Measurements from ENCODE around the gene SLC25A41.
"Not testable (repeated sequence)": the region's sequence is repeated elsewhere in the genome, so short reads cannot be mapped to it uniquely, and the experiment has no call there.

The SLC25A41 gene

GRCh38 chr19:6459262-6460098, 25.9 kb upstream of the SLC25A41 start, which contains the start of gene SLC25A23:
Gene SLC25A23 (minus strand): TSS chr19:6459792. CDS start chr19:6459628, 164 bp downstream.
- DNase-seq = peak; percentile 38

DNA sequence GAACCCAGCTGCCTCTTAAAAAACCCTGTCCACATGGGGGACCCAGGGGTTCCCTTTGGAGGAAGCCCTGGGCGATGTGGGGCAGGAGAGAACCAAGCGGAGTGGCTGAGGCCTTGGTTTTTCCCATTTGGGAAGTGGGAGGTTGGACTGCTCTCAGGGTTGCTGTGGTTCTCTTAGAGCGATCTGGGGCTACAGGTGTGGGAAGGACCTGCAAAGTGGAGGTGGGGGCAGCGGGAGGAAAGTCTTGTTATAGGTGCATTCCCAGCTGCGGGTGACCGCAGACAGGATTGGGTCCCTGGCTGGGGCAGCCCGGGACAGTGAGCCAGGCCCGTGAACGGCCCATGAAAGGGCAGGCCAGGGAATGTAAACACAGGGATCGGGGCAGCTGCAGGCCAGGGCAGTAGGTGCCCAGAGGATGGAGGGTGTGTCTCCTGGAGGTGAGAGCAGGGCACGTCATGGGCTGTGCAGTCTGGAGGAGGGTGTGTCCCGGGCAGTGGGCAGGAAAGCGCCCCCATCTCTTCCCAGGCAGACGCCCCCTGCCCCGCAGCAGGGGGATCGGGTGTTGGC, 25.2 kb upstream of the SLC25A41 start:
- DNase-seq = no peak

DNA sequence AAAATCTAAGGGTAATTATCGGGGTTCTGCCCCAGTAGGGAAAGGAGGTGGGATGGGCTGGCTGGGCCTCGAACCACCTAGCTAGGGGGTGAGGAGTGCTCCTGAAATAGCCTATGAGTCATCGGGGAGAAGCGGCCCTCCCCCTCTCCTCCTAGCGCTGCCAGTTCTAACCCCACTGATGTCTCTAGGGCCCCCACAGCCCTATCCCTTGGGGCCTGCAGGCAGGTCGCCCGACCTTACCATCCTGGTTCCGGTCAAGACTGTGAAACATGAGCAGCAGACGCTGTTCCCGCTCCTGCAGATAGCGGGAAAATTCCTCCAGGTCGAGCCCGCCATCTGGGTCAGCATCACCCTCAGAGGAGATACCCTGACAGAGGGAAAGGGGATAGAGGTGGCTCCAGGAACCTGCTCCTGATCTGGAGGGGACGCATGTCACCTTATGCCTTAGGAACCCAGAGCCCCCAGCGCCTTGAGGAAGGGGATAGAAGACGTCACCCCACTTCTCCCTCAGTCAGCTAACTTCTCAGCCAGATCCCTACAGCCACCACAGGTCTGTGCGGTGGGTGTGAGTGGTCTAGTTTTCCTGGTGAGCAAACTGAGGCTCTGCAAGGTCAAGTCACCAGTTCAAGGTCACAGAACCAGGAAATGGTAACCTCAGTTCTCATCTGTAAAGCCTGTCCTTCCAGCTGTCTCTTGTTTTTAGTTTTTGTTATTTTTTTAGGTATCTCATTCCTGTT, 24.6 kb upstream of the SLC25A41 start:
- no peak for DNase-seq

- DNase-seq = no peak
Measured at GRCh38 chr19:6455924-6456323, 22.4 kb upstream of the SLC25A41 start.

GRCh38 chr19:6453951-6454565, 20.5 kb upstream of the SLC25A41 start:
- no peak for DNase-seq

- no peak for DNase-seq
Measured at GRCh38 chr19:6452899-6453298, 19.3 kb upstream of the SLC25A41 start.

GRCh38 chr19:6452223-6452614, 18.7 kb upstream of the SLC25A41 start:
- no peak for DNase-seq

GRCh38 chr19:6451583-6452222, 18.1 kb upstream of the SLC25A41 start:
- no peak for DNase-seq

DNA sequence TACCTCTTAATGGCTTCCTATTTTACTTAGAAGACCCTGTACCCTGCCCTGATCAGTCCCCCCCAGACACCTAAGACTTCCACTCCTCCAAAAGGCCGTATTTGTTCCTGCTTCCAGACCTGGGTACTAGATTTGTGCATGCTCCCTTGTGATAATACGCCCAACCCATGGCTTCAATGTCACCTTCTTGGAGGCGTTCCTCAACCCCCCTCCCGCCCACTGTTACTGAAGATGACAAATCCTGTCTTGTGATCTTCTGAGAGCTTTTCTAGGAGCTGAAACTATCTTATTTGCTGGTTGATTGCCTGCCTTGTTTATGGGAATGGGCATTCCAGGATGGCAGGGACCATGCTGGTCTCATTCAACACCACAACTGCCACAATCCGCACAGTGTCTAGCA, 16.6 kb upstream of the SLC25A41 start:
- DNase-seq = no peak

GRCh38 chr19:6448045-6448444, 14.5 kb upstream of the SLC25A41 start:
- no peak for DNase-seq

- DNase-seq = no peak
Measured at GRCh38 chr19:6446452-6446851, 12.9 kb upstream of the SLC25A41 start.

GRCh38 chr19:6443986-6444385, 10.4 kb upstream of the SLC25A41 start:
- no peak for DNase-seq

- no peak for DNase-seq
Measured at GRCh38 chr19:6442087-6442688, 8.6 kb upstream of the SLC25A41 start.

DNA sequence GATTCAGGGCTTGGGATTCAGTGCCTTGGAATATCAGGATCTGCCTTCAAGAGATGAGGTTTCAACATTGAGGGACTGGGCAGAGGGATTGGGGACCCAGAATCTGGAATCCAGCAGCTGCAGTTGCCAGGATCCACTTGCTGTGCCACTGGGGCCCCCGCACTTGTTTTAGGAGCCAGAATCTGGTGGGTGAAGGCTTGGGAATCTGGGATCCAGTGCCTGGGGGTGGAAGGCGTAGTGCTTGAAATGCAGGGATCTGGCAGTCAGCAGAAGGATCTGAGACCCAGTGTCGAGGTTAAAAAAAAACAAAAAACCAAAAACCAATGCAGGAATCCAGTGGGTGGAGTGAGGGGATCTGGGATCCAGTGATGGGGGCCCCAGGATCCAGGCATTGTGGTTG, 7.3 kb upstream of the SLC25A41 start:
- DNase-seq = no peak

- no peak for DNase-seq
Measured at GRCh38 chr19:6439743-6440142, 6.2 kb upstream of the SLC25A41 start.

- DNase-seq = no peak
Measured at GRCh38 chr19:6433165-6433564, 398 bp downstream of the SLC25A41 start.

- DNase-seq = no peak
Measured at GRCh38 chr19:6431891-6432290, 1.7 kb downstream of the SLC25A41 start.

- no peak for DNase-seq
Measured at GRCh38 chr19:6429419-6430221, 3.9 kb downstream of the SLC25A41 start.

GRCh38 chr19:6428692-6429418, 4.7 kb downstream of the SLC25A41 start:
- not testable (repeated sequence) for DNase-seq

- no peak for DNase-seq
Measured at GRCh38 chr19:6427131-6427530, 6.4 kb downstream of the SLC25A41 start.

Measured in activated CD4-positive, alpha-beta T cell treated with anti-CD3 and anti-CD28 coated beads for 1 hour (primary cell).